Measurements from ENCODE around the gene PNMA8C.

- no peak for TF ChIP-seq ELF4 (IDR thresholded peaks at IDR 0.05)
- TF ChIP-seq FOXK2 (IDR thresholded peaks at IDR 0.05): no peak
- TF ChIP-seq CTBP1 (IDR thresholded peaks at IDR 0.05; ENCODE audit: borderline replicate concordance): no peak
- no peak for TF ChIP-seq HDGF (IDR thresholded peaks at IDR 0.05; ENCODE audit: borderline replicate concordance)
- no peak for TF ChIP-seq BHLHE40 (IDR thresholded peaks at IDR 0.05; ENCODE audit: borderline replicate concordance)
- TF ChIP-seq, protein P1, sequence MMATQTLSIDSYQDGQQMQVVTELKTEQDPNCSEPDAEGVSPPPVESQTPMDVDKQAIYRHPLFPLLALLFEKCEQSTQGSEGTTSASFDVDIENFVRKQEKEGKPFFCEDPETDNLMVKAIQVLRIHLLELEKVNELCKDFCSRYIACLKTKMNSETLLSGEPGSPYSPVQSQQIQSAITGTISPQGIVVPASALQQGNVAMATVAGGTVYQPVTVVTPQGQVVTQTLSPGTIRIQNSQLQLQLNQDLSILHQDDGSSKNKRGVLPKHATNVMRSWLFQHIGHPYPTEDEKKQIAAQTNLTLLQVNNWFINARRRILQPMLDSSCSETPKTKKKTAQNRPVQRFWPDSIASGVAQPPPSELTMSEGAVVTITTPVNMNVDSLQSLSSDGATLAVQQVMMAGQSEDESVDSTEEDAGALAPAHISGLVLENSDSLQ (IDR thresholded peaks at IDR 0.05): no peak
- TF ChIP-seq TARDBP (IDR thresholded peaks at IDR 0.05): no peak
- TF ChIP-seq ZNF384 (IDR thresholded peaks at IDR 0.05): no peak
- TF ChIP-seq L3MBTL2 (conservative IDR thresholded peaks at IDR 0.05): no peak
- no peak for TF ChIP-seq ARNT (IDR thresholded peaks at IDR 0.05)
- TF ChIP-seq SP1 (IDR thresholded peaks at IDR 0.05): no peak
- TF ChIP-seq NFRKB (IDR thresholded peaks at IDR 0.05): no peak
Observed at GRCh38 chr19:46408664-46409039, 20.1 kb downstream of the PNMA8C start.

Measured in HEK293T (cell line).